Hepatocyte (in vitro differentiated cells): ENCODE data around the gene KCNE3.
A peak's percentile ranks its signal among the peaks of the same experiment; 100 is the strongest.

ENCODE experiments used
- EZH2 ChIP-seq: fragments of 200-600 bp; sonication (generic); IDR thresholded peaks from 2 replicates; pipeline ENCODE4 v1.6.1; 2016; ENCODE audit warnings: antibody characterized with exemption, mild to moderate bottlenecking, borderline replicate concordance
- EZH2phosphoT487 ChIP-seq: fragments of 200-600 bp; sonication (generic); IDR thresholded peaks from one replicate; pipeline ENCODE4 v1.6.1; 2018; ENCODE audit warnings: antibody characterized with exemption, mild to moderate bottlenecking, low read depth, moderate library complexity; ENCODE audit not compliant: unreplicated experiment, severe bottlenecking
- TF ChIP-seq, protein P1 (sequence below): fragments of 200-600 bp; sonication (generic); IDR thresholded peaks from 2 replicates; pipeline ENCODE4 v1.5.1; 2016; ENCODE audit warnings: antibody characterized with exemption, mild to moderate bottlenecking; ENCODE audit not compliant: poor library complexity

DNA sequence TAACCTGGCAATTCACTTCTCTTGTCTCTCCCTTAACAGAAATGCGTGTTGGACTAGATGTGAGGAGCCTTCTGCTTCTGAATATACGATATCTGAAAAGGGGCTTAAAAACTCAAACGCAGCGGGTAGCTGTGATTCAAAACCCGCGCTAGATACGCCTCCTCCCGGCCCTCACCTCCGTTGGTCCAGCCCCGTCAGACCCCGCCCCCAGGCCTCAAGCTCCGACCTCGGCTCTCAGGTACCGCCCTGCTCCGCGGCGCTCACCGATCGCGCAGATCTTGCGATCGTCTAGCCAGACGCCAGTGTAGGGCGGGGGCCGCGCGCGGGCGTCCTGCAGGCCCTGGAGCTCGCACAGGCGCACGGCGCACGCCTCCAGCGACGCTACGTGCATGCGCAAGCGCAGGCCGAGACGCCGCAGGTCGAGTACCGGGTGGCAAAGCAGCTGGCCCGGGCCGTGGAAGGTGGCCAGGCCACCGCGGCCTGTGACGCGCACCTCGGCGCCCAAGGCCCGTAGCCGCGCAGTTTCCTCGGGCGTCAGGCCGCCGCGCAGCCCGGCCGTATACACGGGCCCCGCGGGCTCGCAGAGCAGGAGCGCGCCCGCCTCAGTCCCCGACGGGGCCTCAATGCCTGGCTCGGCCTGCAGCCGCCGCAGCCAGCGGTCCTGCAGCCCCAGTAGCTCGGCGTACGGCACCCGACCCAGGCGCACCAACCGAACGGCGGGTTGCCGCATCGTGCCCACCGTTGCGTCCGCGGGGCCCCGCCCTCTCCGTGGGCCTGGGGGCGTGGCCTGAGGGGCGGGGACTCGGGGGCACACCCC lies 25.8 kb upstream of the KCNE3 start, which contains the start of gene LIPT2:
- TF ChIP-seq, protein P1, sequence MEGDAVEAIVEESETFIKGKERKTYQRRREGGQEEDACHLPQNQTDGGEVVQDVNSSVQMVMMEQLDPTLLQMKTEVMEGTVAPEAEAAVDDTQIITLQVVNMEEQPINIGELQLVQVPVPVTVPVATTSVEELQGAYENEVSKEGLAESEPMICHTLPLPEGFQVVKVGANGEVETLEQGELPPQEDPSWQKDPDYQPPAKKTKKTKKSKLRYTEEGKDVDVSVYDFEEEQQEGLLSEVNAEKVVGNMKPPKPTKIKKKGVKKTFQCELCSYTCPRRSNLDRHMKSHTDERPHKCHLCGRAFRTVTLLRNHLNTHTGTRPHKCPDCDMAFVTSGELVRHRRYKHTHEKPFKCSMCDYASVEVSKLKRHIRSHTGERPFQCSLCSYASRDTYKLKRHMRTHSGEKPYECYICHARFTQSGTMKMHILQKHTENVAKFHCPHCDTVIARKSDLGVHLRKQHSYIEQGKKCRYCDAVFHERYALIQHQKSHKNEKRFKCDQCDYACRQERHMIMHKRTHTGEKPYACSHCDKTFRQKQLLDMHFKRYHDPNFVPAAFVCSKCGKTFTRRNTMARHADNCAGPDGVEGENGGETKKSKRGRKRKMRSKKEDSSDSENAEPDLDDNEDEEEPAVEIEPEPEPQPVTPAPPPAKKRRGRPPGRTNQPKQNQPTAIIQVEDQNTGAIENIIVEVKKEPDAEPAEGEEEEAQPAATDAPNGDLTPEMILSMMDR: peak; percentile 0
- TF ChIP-seq EZH2 (no peak), EZH2phosphoT487 (no peak)
